ENCODE data around the gene POLA2. TPM values are rescaled to one million over a fixed set of nuclear protein-coding genes. Genes with fewer than 3 reads are reported as not detected.
A peak's percentile ranks its signal among the peaks of the same experiment; 100 is the strongest.

Gene POLA2
- polyA plus RNA-seq, 2 of the 4 experiments (the other 2 are of a cell fraction), result 34.5 to 52.3 TPM

GRCh38 chr11:65317025-65317786 is 55.4 kb downstream of the POLA2 start:
- CTCF ChIA-PET, result interaction anchor here (1.0 to 78.3 kb wide), 8 partner anchors 2 to 194 kb away, joined by 3 to 3090 read pairs (median 6); partner anchors contain the start of genes CDC42EP2, DPF2, POLA2 and TIGD3
- H3K4me3 ChIP-seq, result peak overlapping the region; percentile 99; the same call in 2 of the 3 replicates
- FAIRE-seq, result no peak

DNA sequence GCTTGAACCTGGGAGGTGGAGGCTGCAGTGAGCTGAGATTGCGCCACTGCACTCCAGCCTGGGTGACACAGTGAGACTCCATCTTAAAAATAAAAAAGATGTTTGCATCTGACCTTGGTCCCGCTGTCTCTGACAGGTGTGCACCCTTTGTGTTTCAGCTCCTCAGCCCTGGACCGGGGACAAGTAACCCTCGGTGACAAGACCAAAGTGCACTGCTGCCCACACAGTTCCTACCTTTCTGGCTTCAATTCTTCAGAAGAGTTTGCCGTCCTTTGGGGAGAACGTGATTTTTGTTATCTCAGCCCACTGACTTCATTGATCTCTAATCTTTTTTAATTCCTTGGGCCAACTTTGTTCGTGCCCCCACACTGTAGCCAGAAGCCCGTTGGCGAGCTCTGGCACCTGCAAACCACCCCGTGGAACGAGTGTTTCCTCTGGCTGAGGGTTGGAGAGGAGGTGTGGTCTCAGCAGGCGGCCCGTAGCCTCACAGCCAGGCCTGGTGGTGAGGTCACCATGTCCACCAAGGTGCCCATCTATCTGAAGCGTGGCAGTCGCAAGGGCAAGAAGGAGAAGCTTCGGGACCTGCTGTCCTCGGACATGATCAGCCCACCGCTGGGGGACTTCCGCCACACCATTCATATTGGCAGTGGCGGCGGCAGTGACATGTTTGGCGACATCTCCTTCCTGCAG is 58.8 kb downstream of the POLA2 start:
- Histone ChIP-seq H3K4me2 (no peak overlapping the region), H3K9me3 (no peaks in the 10 kb centered on the region), H3K27ac (no peak overlapping the region), H3K4me3 (no peak overlapping the region), H3K4me1 (peaks cover 24% of the 10 kb centered on the region)
- POLR2A ChIA-PET, result no interaction called here
- WGBS (ENCODE audit: missing lambda C conversion rate), result 91% methylated on average over 22 of the region's 22 CpGs
- no peak for TF ChIP-seq HOXB13 (CRISPR knock-in tag; IDR thresholded peaks at IDR 0.05; ENCODE audit: low read depth)
- TF ChIP-seq CBX2 (IDR thresholded peaks at IDR 0.05; ENCODE audit: borderline replicate concordance, low read depth), result no peak
- TF ChIP-seq EP300 (IDR thresholded peaks at IDR 0.05), result no peak
- no peak for DNase-seq (ENCODE audit: low read depth in 1 of 2, low spot score in 1 of 2)
- CTCF ChIA-PET, result interaction anchor here (0.6 to 78.3 kb wide), 5 partner anchors 10 to 197 kb away, joined by 3 to 3090 read pairs (median 7); partner anchors contain the start of genes CDC42EP2, DPF2 and POLA2
- no peak for FAIRE-seq
- no peak for ATAC-seq

More at GRCh38 chr11:65317025-65317786, 55.4 kb downstream of the POLA2 start:
- DNase-seq (ENCODE audit: low read depth in 1 of 2, low spot score in 1 of 2) (peak in 1 of 2 experiments; percentile 67), ATAC-seq (no peak)
- Histone ChIP-seq H3K9me3 (no peaks in the 10 kb centered on the region), H3K4me2 (peak overlapping the region; percentile 97), H3K27ac (peak overlapping the region; percentile 56 to 91), H3K4me1 (peaks cover 34% of the 10 kb centered on the region)
- 48% methylated on average over 11 of the region's 13 CpGs for WGBS (ENCODE audit: missing lambda C conversion rate)
- POLR2A ChIA-PET, result interaction anchor here (1.9 to 3.8 kb wide), 3 partner anchors 13 to 42 kb away, joined by 8 to 62 read pairs (median 14); partner anchors contain the start of gene DPF2
- TF ChIP-seq MAFK (IDR thresholded peaks at IDR 0.05; ENCODE audit: partially characterized antibody), result peak; percentile 63
- TF ChIP-seq KDM1A (IDR thresholded peaks at IDR 0.05; ENCODE audit: low read depth), result no peak

DNA sequence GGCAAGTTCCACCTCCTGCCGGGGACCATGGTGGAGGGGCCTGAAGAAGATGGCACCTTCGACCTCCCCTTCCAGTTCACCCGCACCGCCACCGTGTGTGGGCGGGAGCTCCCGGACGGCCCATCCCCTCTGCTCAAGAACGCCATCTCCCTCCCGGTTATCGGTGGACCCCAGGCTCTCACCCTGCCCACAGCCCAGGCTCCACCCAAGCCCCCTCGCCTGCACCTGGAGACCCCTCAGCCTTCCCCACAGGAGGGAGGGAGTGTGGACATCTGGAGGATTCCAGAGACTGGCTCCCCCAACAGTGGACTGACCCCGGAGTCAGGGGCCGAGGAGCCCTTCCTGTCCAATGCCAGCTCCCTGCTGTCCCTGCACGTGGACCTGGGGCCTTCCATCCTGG is 59.3 kb downstream of the POLA2 start:
- H3K9me3 ChIP-seq, result no peaks in the 10 kb centered on the region
- CTCF ChIA-PET, result interaction anchor here (0.6 to 78.3 kb wide), 4 partner anchors 10 to 196 kb away, joined by 4 to 3090 read pairs (median 32); partner anchors contain the start of genes CDC42EP2, DPF2 and POLA2
- POLR2A ChIA-PET, result no interaction called here
- DNase-seq (ENCODE audit: low read depth in 1 of 2, low spot score in 1 of 2) (no peak), FAIRE-seq (no peak), ATAC-seq (no peak)
- WGBS (ENCODE audit: missing lambda C conversion rate), result 90% methylated on average over 13 of the region's 15 CpGs
- H3K4me2 ChIP-seq, result no peak overlapping the region
- H3K4me3 ChIP-seq, result no peak overlapping the region
- no peak overlapping the region for H3K27ac ChIP-seq
- no peak for TF ChIP-seq HOXB13 (CRISPR knock-in tag; IDR thresholded peaks at IDR 0.05; ENCODE audit: low read depth)
- no peak for TF ChIP-seq MAFK (IDR thresholded peaks at IDR 0.05; ENCODE audit: partially characterized antibody)
- TF ChIP-seq PHF8 (IDR thresholded peaks at IDR 0.05; ENCODE audit: borderline replicate concordance, low read depth), result no peak
- no peak for TF ChIP-seq RFX5 (IDR thresholded peaks at IDR 0.05)
- TF ChIP-seq JUNB (IDR thresholded peaks at IDR 0.05), result no peak
- no peak for TF ChIP-seq JUN (IDR thresholded peaks at IDR 0.05)
- TF ChIP-seq NR3C1 (IDR thresholded peaks at IDR 0.05), result no peak
- TF ChIP-seq RNF2 (IDR thresholded peaks at IDR 0.05; ENCODE audit: borderline replicate concordance, low read depth), result no peak
- TF ChIP-seq, protein P1, sequence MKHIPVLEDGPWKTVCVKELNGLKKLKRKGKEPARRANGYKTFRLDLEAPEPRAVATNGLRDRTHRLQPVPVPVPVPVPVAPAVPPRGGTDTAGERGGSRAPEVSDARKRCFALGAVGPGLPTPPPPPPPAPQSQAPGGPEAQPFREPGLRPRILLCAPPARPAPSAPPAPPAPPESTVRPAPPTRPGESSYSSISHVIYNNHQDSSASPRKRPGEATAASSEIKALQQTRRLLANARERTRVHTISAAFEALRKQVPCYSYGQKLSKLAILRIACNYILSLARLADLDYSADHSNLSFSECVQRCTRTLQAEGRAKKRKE (CRISPR knock-in tag; IDR thresholded peaks at IDR 0.05; ENCODE audit: low read depth), result no peak
- TF ChIP-seq, protein P2, sequence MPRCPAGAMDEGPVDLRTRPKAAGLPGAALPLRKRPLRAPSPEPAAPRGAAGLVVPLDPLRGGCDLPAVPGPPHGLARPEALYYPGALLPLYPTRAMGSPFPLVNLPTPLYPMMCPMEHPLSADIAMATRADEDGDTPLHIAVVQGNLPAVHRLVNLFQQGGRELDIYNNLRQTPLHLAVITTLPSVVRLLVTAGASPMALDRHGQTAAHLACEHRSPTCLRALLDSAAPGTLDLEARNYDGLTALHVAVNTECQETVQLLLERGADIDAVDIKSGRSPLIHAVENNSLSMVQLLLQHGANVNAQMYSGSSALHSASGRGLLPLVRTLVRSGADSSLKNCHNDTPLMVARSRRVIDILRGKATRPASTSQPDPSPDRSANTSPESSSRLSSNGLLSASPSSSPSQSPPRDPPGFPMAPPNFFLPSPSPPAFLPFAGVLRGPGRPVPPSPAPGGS (IDR thresholded peaks at IDR 0.05), result no peak
- TF ChIP-seq EHMT2 (IDR thresholded peaks at IDR 0.05; ENCODE audit: low read depth), result no peak
- TF ChIP-seq HDAC2 (IDR thresholded peaks at IDR 0.05), result no peak
- H3K4me1 ChIP-seq, result peaks cover 21% of the 10 kb centered on the region

Measured in A549 (cell line).